MCF 10A (cell line): ENCODE results near the gene ASB1. TPM values are rescaled to one million over a fixed set of nuclear protein-coding genes. Genes with fewer than 3 reads are reported as not detected.

Source experiments
- BruUV-seq: library from RNA; stranded (reverse); fragments of 400-500 nt; replicated peaks from 2 replicates; lab custom pipeline; 2021; lab: Mats Ljungman, UMichigan
- CTCF ChIA-PET: fragments of 300-600 bp; sonication (Branson Sonifier 250); formaldehyde crosslinking; extraction: SDS; loops from one replicate; lab custom pipeline; 2021; ENCODE audit warnings: antibody characterized with exemption, inconsistent platforms; lab: Yijun Ruan, JAX
- POLR2A ChIA-PET: fragments of 300-600, 350-650 bp; sonication (Branson Sonifier 250); formaldehyde crosslinking; extraction: SDS; loops from one replicate; lab custom pipeline; 2020; ENCODE audit warnings: antibody characterized with exemption, inconsistent platforms; lab: Yijun Ruan, JAX
- DNase-seq: peaks from one replicate; pipeline ENCODE4 v3.0.0-alpha.2; 2018; ENCODE audit not compliant: unreplicated experiment
- H3K27ac Mint-ChIP-seq: one replicate; pipeline ENCODE4 v1.8.0; 2022; ENCODE audit warnings: mild to moderate bottlenecking, low read depth, mixed read lengths; ENCODE audit not compliant: unreplicated experiment
- H3K27me3 Mint-ChIP-seq: one replicate; pipeline ENCODE4 v1.8.0; 2022; ENCODE audit warnings: mixed read lengths; ENCODE audit not compliant: insufficient read depth, unreplicated experiment
- H3K36me3 Mint-ChIP-seq: one replicate; pipeline ENCODE4 v1.8.0; 2022; ENCODE audit warnings: mild to moderate bottlenecking, moderate library complexity, mixed read lengths; ENCODE audit not compliant: insufficient read depth, unreplicated experiment
- H3K4me1 Mint-ChIP-seq: one replicate; pipeline ENCODE4 v1.8.0; 2022; ENCODE audit warnings: mixed read lengths; ENCODE audit not compliant: insufficient read depth, unreplicated experiment
- H3K4me3 Mint-ChIP-seq: one replicate; pipeline ENCODE4 v1.8.0; 2022; ENCODE audit warnings: mild to moderate bottlenecking, moderate library complexity, mixed read lengths; ENCODE audit not compliant: unreplicated experiment
- H3K9me3 Mint-ChIP-seq: one replicate; pipeline ENCODE4 v1.8.0; 2022; ENCODE audit warnings: mixed read lengths; ENCODE audit not compliant: unreplicated experiment
- CTCF ChIP-seq: fragments of 200-600 bp; IDR thresholded peaks from one replicate; pipeline ENCODE4 v1.8.0; 2022; ENCODE audit warnings: antibody characterized with exemption, mild to moderate bottlenecking; ENCODE audit not compliant: unreplicated experiment
- intact Hi-C: fragments of 100-400 bp; cut with micrococcal nuclease; formaldehyde crosslinking; loops from 2 replicates; pipeline ENCODE4 v1.14.1; 2022
- total RNA-seq: library from RNA; stranded (reverse); gene quantifications from 2 replicates; pipeline ENCODE4 v1.2.3, GENCODE V29; 2022

The ASB1 gene
- total RNA-seq, 1 experiment from 2014 or later: 104 TPM

GRCh38 chr2:238380336-238380735 is 46.4 kb upstream of the ASB1 start:
- Mint-ChIP-seq H3K4me1 (peaks cover 6% of the 10 kb centered on the region), H3K27ac (no peak overlapping the region), H3K36me3 (peaks cover 19% of the 10 kb centered on the region), H3K27me3 (no peaks in the 10 kb centered on the region), H3K4me3 (no peak overlapping the region), H3K9me3 (peaks cover 8% of the 10 kb centered on the region)
- ChIA-PET POLR2A (interaction anchor here (0.6 kb wide), 1 partner anchor 716 kb away, joined by 3 read pairs; no protein-coding TSS in a partner anchor), CTCF (no interaction called here)
- BruUV-seq: no TSS peak
- no peak for TF ChIP-seq CTCF
- intact Hi-C loops: no loop called here
- no peak for DNase-seq

- POLR2A ChIA-PET: no interaction called here
- H3K9me3 Mint-ChIP-seq: peaks cover 8% of the 10 kb centered on the region
Observed at GRCh38 chr2:238380785-238381184, 45.9 kb upstream of the ASB1 start.

GRCh38 chr2:238381341-238382115 is 45.2 kb upstream of the ASB1 start:
- peak overlapping the region; percentile 46 for H3K27ac Mint-ChIP-seq

More at GRCh38 chr2:238380785-238381184, 45.9 kb upstream of the ASB1 start:
- BruUV-seq: no TSS peak
- no peaks in the 10 kb centered on the region for H3K27me3 Mint-ChIP-seq
- no peak overlapping the region for H3K27ac Mint-ChIP-seq
- CTCF ChIA-PET: no interaction called here
- H3K4me1 Mint-ChIP-seq: peaks cover 6% of the 10 kb centered on the region
- intact Hi-C loops: no loop called here
- H3K36me3 Mint-ChIP-seq: peaks cover 19% of the 10 kb centered on the region
- no peak for TF ChIP-seq CTCF
- peak; percentile 15 for DNase-seq
- no peak overlapping the region for H3K4me3 Mint-ChIP-seq

More at GRCh38 chr2:238381341-238382115, 45.2 kb upstream of the ASB1 start:
- Mint-ChIP-seq H3K27me3 (no peaks in the 10 kb centered on the region), H3K9me3 (peaks cover 8% of the 10 kb centered on the region), H3K4me3 (no peak overlapping the region), H3K4me1 (peaks cover 6% of the 10 kb centered on the region), H3K36me3 (peaks cover 19% of the 10 kb centered on the region)
- ChIA-PET CTCF (interaction anchor here (0.5 kb wide), 1 partner anchor 494 kb away, joined by 4 read pairs; no protein-coding TSS in a partner anchor), POLR2A (no interaction called here)
- no peak for DNase-seq
- no peak for TF ChIP-seq CTCF
- no TSS peak for BruUV-seq
- intact Hi-C loops: no loop called here
